ENCODE results near the gene ARRDC5. TPM values are rescaled to one million over a fixed set of nuclear protein-coding genes. Genes with fewer than 3 reads are reported as not detected.

Gene ARRDC5
- total and polyA plus RNA-seq, 2 of the 8 experiments (the other 6 are each of a cell fraction or from before 2014, with no cell fraction given) = not detected

DNA sequence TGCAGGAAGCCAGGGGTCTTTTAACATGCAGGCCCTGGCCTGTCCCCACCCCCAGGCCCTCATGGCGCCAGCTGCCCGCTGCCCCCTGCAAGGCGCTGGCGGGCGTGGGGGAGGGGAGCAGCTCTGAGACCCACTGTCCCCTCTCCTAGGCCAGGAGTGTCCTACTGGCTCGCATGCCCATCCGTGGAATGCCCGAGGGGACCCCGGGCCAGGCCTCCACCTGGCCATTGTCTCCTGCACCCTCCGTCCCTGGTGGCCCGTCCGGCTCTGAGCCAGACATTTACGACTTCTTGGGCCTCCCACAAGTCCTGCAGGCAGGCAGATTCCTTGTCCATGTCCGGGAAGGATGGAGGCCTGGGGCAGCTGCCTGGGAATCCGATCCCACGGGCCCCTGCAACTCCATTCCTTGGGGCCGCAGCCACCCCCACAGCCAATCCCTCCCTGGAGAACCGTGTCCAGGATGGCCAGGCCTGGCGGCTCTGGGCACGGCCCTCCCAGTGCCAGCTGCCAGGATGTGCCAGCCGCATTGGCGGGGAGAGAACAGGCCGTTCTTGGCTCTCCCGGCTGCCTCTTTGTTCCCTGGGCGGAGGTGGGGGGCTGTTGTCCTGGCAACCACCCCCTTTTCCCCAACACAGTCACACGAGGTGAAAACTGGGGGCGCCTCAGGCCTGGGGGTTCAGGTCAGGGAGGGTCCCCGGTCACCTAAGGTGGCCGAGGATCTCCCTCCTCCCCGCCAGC, 24.8 kb downstream of the ARRDC5 start:
- peak overlapping the region; percentile 87; the same call in 1 of the 2 replicates for H2BK5ac ChIP-seq (ENCODE audit: low read depth, low read length)
- no peaks in the 10 kb centered on the region; the same call in 1 of the 2 replicates for H3K23me2 ChIP-seq (ENCODE audit: low read depth, low read length)
- H3K18ac ChIP-seq (ENCODE audit: extremely low read depth, low read length) = peak overlapping the region; percentile 48; the same call in 1 of the 2 replicates
- H4K91ac ChIP-seq (replicated peaks; ENCODE audit: insufficient read length, low read length) = peak overlapping the region; percentile 95
- peak overlapping the region; percentile 13 for H3K4ac ChIP-seq (replicated peaks; ENCODE audit: insufficient read length, low read depth, low read length)
- H3K14ac ChIP-seq (ENCODE audit: insufficient read length) = no peak overlapping the region
- H3K9me3 ChIP-seq (ENCODE audit: insufficient read depth in 2 of 2, low read depth in 1 of 2, low read length in 1 of 2) = no peaks in the 10 kb centered on the region
- peak overlapping the region; percentile 77 for H2BK120ac ChIP-seq (replicated peaks; ENCODE audit: low read depth, low read length)
- H2BK15ac ChIP-seq (ENCODE audit: low read length) = no peak overlapping the region
- ChIA-PET CTCF (ENCODE audit: partially characterized antibody) (interaction anchor here (0.6 to 1.8 kb wide), 3 partner anchors 9 to 34 kb away, joined by 3 to 8 read pairs (median 4); partner anchors contain the start of gene ARRDC5), POLR2A (ENCODE audit: partially characterized antibody) (interaction anchor here (0.5 to 1.4 kb wide), 4 partner anchors 17 to 98 kb away, joined by 3 to 4 read pairs (median 3); partner anchors contain the start of gene KDM4B)
- no peaks in the 10 kb centered on the region for H3K79me2 ChIP-seq (ENCODE audit: control insufficient read depth in 1 of 2, insufficient read depth in 2 of 2, low read length in 2 of 2)
- WGBS, 2 experiments (ENCODE audit: extremely low coverage in 1 of 2, insufficient coverage in 1 of 2, insufficient read length in 1 of 2, insufficient replicate concordance in 2 of 2, low coverage in 1 of 2, low lambda C conversion rate in 2 of 2, missing lambda C conversion rate in 1 of 2) = 72% methylated on average over 24 of the region's 30 CpGs; no CpG with 5 or more reads in 1 of the 2 experiments
- H3K23ac ChIP-seq (ENCODE audit: insufficient read length) = no peak overlapping the region
- no peaks in the 10 kb centered on the region for H3K79me1 ChIP-seq (ENCODE audit: low read depth, low read length)
- peak overlapping the region; percentile 75; the same call in 1 of the 2 replicates for H2BK12ac ChIP-seq (ENCODE audit: low read depth, low read length)
- no peak overlapping the region for H3K56ac ChIP-seq (replicated peaks; ENCODE audit: insufficient read length, low read depth, low read length)
- no peaks in the 10 kb centered on the region for H3K36me3 ChIP-seq (ENCODE audit: control insufficient read depth in 2 of 4, insufficient read depth in 4 of 4, low read length in 3 of 4)
- H3K9ac ChIP-seq (replicated peaks in 1 of 4; ENCODE audit: extremely low read depth in 1 of 4, low read depth in 3 of 4, low read length in 3 of 4) = no peak overlapping the region
- no peaks in the 10 kb centered on the region for H4K20me1 ChIP-seq (replicated peaks in 1 of 2; ENCODE audit: control insufficient read depth in 1 of 2, insufficient read depth in 2 of 2, low read length in 2 of 2)
- 0 out of 2 replicates have a peak overlapping the region, but pooled peaks have one; percentile 13 for H2AFZ ChIP-seq (ENCODE audit: low read length)
- H3K4me2 ChIP-seq (ENCODE audit: insufficient read depth in 1 of 2, low read depth in 2 of 2, low read length in 2 of 2) = peak overlapping the region in 1 of 2 experiments; percentile 29; a peak in 3 of 4 replicates
- no peak overlapping the region for H2AK5ac ChIP-seq (ENCODE audit: low read depth, low read length)
- H2BK20ac ChIP-seq (ENCODE audit: low read length) = peak overlapping the region; percentile 86; the same call in 1 of the 2 replicates
- H3K4me3 ChIP-seq (ENCODE audit: extremely low read depth in 1 of 4, insufficient read depth in 2 of 4, low read depth in 3 of 4, low read length in 4 of 4) = no peak overlapping the region; a peak in 1 of 8 replicates
- DNase-seq (ENCODE audit: low read depth in 1 of 2, low spot score in 2 of 2) (peak in 1 of 2 experiments; percentile 60), FAIRE-seq (no peak)
- H4K5ac ChIP-seq (ENCODE audit: insufficient read length, low read depth, low read length) = peak overlapping the region; percentile 6
- peak overlapping the region; percentile 45; the same call in 1 of the 2 replicates for H3K27ac ChIP-seq (ENCODE audit: low read depth, low read length)
- H4K8ac ChIP-seq (ENCODE audit: extremely low read depth, insufficient read depth, low read length) = peak overlapping the region; percentile 80
- no peak for TF ChIP-seq CBX5 (IDR thresholded peaks at IDR 0.05; ENCODE audit: low read depth, low read length)
- H3K27me3 ChIP-seq (replicated peaks in 1 of 4; ENCODE audit: control insufficient read depth in 3 of 4, extremely low read depth in 1 of 4, insufficient read depth in 3 of 4, low read length in 3 of 4) = no peaks in the 10 kb centered on the region; a peak in 1 of 7 replicates
- peaks cover 0 to 19% (median 15%) of the 10 kb centered on the region in 4 experiments; a peak in 6 of 7 replicates for H3K4me1 ChIP-seq (replicated peaks in 1 of 4; ENCODE audit: control insufficient read depth in 3 of 4, insufficient read depth in 4 of 4, low read length in 3 of 4)

Measured in H1 (cell line).